DOHH2 (cell line): ENCODE measurements around the gene EEF1A1.

Experiments used
- CTCF ChIP-seq: fragments of 200-600 bp; sonication (generic); IDR thresholded peaks from one replicate; pipeline ENCODE4 v1.5.1; 2014; ENCODE audit warnings: antibody characterized with exemption, mild to moderate bottlenecking, low read depth, low read length; ENCODE audit not compliant: poor library complexity, severe bottlenecking
- EZH2phosphoT487 ChIP-seq: fragments of 200-600 bp; sonication (generic); IDR thresholded peaks from 2 replicates; pipeline ENCODE4 v1.6.1; 2017; ENCODE audit warnings: borderline replicate concordance, mild to moderate bottlenecking, antibody characterized with exemption, low read length, moderate library complexity, mixed read lengths

- TF ChIP-seq CTCF (no peak), EZH2phosphoT487 (no peak)
Measured at GRCh38 chr6:73511796-73512195, 9.0 kb downstream of the EEF1A1 start.
